GM19035 (cell line): ENCODE measurements around the gene NRGN.
A peak's percentile ranks its signal among the peaks of the same experiment; 100 is the strongest.

Source experiments
- ATAC-seq: cut with Tn5 transposase; IDR thresholded peaks from one replicate; pipeline ENCODE4 v1.9.1; 2021; ENCODE audit not compliant: unreplicated experiment

Gene NRGN

GRCh38 chr11:124739479-124740276 lies at the start of gene NRGN:
Gene NRGN, plus strand, starts transcription at chr11:124739942. Its CDS starts 143 bp downstream, at chr11:124740085.
- peak; percentile 99 for ATAC-seq

- no peak for ATAC-seq
Observed at GRCh38 chr11:124693142-124693541, 46.6 kb upstream of the NRGN start.

GRCh38 chr11:124699547-124699946 lies 40.2 kb upstream of the NRGN start:
- no peak for ATAC-seq

GRCh38 chr11:124700028-124700427 lies 39.7 kb upstream of the NRGN start:
- no peak for ATAC-seq

GRCh38 chr11:124707829-124708228 lies 31.9 kb upstream of the NRGN start:
- no peak for ATAC-seq

GRCh38 chr11:124712392-124712791 lies 27.4 kb upstream of the NRGN start:
- ATAC-seq, result no peak

GRCh38 chr11:124716591-124716990 lies 23.2 kb upstream of the NRGN start:
- ATAC-seq, result no peak

GRCh38 chr11:124717421-124717785 lies 22.3 kb upstream of the NRGN start:
- no peak for ATAC-seq

GRCh38 chr11:124717786-124718651 lies 21.7 kb upstream of the NRGN start:
- no peak for ATAC-seq

- ATAC-seq, result no peak
Observed at GRCh38 chr11:124718801-124719200, 20.9 kb upstream of the NRGN start.

- ATAC-seq, result no peak
Observed at GRCh38 chr11:124719534-124719933, 20.2 kb upstream of the NRGN start.

GRCh38 chr11:124722176-124722575 lies 17.6 kb upstream of the NRGN start:
- no peak for ATAC-seq

GRCh38 chr11:124724979-124725718 lies 14.6 kb upstream of the NRGN start:
- peak; percentile 65 for ATAC-seq

GRCh38 chr11:124725719-124726105 lies 14.0 kb upstream of the NRGN start:
- ATAC-seq, result peak; percentile 22

GRCh38 chr11:124727474-124727873 lies 12.3 kb upstream of the NRGN start:
- ATAC-seq, result no peak

- no peak for ATAC-seq
Observed at GRCh38 chr11:124728134-124728533, 11.6 kb upstream of the NRGN start.

GRCh38 chr11:124729571-124729970 lies 10.2 kb upstream of the NRGN start:
- no peak for ATAC-seq

GRCh38 chr11:124732230-124732629 lies 7.5 kb upstream of the NRGN start:
- no peak for ATAC-seq

GRCh38 chr11:124736736-124737135 lies 3.0 kb upstream of the NRGN start:
- no peak for ATAC-seq

- ATAC-seq, result no peak
Observed at GRCh38 chr11:124737638-124738305, 2.0 kb upstream of the NRGN start.
